HEK293T (cell line): ENCODE data around the gene GLIS2.

Source experiments
- CTCF ChIA-PET: fragments of 350-600 bp; formaldehyde crosslinking; extraction: SDS; loops from one replicate; lab custom pipeline; 2021; ENCODE audit warnings: antibody characterized with exemption, inconsistent platforms; lab: Yijun Ruan, JAX
- POLR2A ChIA-PET: fragments of 350-600 bp; formaldehyde crosslinking; extraction: SDS; loops from one replicate; lab custom pipeline; 2020; ENCODE audit warnings: antibody characterized with exemption, inconsistent platforms; lab: Yijun Ruan, JAX
- DNase-seq: peaks from one replicate; pipeline ENCODE4 v3.0.0; 2012; ENCODE audit warnings: mixed read lengths; ENCODE audit errors: extremely low spot score
- ARNT ChIP-seq: fragments of 450-650 bp; IDR thresholded peaks from 2 replicates; pipeline ENCODE4 v1.6.1; 2017; ENCODE audit warnings: mild to moderate bottlenecking
- BHLHE40 ChIP-seq: fragments of 450-650 bp; IDR thresholded peaks from 2 replicates; pipeline ENCODE4 v1.6.1; 2016; ENCODE audit warnings: mild to moderate bottlenecking, moderate library complexity, borderline replicate concordance
- CTBP1 ChIP-seq: fragments of 450-650 bp; IDR thresholded peaks from 2 replicates; pipeline ENCODE4 v1.6.1; 2016; ENCODE audit warnings: borderline replicate concordance
- ELF4 ChIP-seq: fragments of 450-650 bp; IDR thresholded peaks from 2 replicates; pipeline ENCODE4 v1.6.1; 2017; ENCODE audit warnings: antibody characterized with exemption
- FOXA1 ChIP-seq: fragments of 450-650 bp; IDR thresholded peaks from 2 replicates; pipeline ENCODE4 v1.6.1; 2016; ENCODE audit warnings: mild to moderate bottlenecking
- FOXK2 ChIP-seq: fragments of 450-650 bp; IDR thresholded peaks from 2 replicates; pipeline ENCODE4 v1.6.1; 2016; ENCODE audit warnings: mild to moderate bottlenecking
- FOXM1 ChIP-seq: fragments of 450-650 bp; IDR thresholded peaks from 2 replicates; pipeline ENCODE4 v1.6.1; 2017; ENCODE audit warnings: mild to moderate bottlenecking, borderline replicate concordance
- HDGF ChIP-seq: fragments of 450-650 bp; IDR thresholded peaks from 2 replicates; pipeline ENCODE4 v1.6.1; 2017; ENCODE audit warnings: antibody characterized with exemption, borderline replicate concordance
- L3MBTL2 ChIP-seq: fragments of 450-650 bp; conservative IDR thresholded peaks from 2 replicates; pipeline ENCODE4 v1.6.1; 2016; ENCODE audit warnings: mild to moderate bottlenecking
- LEF1 ChIP-seq: fragments of 450-650 bp; IDR thresholded peaks from 2 replicates; pipeline ENCODE4 v1.6.1; 2017; ENCODE audit warnings: mild to moderate bottlenecking, borderline replicate concordance
- NFRKB ChIP-seq: fragments of 450-650 bp; IDR thresholded peaks from 2 replicates; pipeline ENCODE4 v1.6.1; 2016; ENCODE audit warnings: mild to moderate bottlenecking, moderate library complexity
- SP1 ChIP-seq: fragments of 450-650 bp; IDR thresholded peaks from 2 replicates; pipeline ENCODE4 v1.6.1; 2017
- SUZ12 ChIP-seq: fragments of 450-650 bp; IDR thresholded peaks from 2 replicates; pipeline ENCODE4 v1.6.1; 2016; ENCODE audit warnings: mild to moderate bottlenecking
- TARDBP ChIP-seq: fragments of 450-650 bp; IDR thresholded peaks from 2 replicates; pipeline ENCODE4 v1.6.1; 2016
- ZNF384 ChIP-seq: fragments of 450-650 bp; IDR thresholded peaks from 2 replicates; pipeline ENCODE4 v1.6.1; 2016
- TF ChIP-seq, protein P1 (sequence below): fragments of 450-650 bp; IDR thresholded peaks from 2 replicates; pipeline ENCODE4 v1.6.1; 2016

Gene GLIS2

DNA sequence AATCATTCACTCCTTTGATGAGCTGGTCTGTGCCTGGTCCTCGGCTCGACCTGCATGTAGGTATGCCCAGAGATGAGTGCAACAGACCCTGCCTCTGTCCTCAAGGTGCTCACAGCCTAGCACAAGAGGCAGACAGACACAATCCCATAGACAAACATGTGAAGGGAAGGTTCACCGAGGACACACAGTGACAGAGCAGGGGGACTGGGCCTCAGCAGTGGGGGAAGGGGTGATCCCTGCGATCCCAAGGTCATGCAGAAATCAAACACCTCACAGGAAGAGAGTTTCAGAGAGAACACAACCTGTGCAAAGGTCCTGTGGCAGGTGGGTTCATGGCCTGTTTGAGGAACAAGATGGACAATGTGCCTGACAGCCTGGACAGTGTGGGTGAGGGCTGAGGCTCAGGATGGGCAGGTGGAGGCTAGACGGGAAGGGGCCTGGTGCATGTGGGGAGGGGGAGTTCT, 51.6 kb downstream of the GLIS2 start:
- DNase-seq = no peak
- TF ChIP-seq CTBP1 (no peak), ARNT (no peak), ZNF384 (no peak), BHLHE40 (no peak), SUZ12 (no peak), FOXA1 (no peak), HDGF (no peak), SP1 (no peak), NFRKB (no peak)
- ChIA-PET POLR2A (no interaction called here), CTCF (no interaction called here)

DNA sequence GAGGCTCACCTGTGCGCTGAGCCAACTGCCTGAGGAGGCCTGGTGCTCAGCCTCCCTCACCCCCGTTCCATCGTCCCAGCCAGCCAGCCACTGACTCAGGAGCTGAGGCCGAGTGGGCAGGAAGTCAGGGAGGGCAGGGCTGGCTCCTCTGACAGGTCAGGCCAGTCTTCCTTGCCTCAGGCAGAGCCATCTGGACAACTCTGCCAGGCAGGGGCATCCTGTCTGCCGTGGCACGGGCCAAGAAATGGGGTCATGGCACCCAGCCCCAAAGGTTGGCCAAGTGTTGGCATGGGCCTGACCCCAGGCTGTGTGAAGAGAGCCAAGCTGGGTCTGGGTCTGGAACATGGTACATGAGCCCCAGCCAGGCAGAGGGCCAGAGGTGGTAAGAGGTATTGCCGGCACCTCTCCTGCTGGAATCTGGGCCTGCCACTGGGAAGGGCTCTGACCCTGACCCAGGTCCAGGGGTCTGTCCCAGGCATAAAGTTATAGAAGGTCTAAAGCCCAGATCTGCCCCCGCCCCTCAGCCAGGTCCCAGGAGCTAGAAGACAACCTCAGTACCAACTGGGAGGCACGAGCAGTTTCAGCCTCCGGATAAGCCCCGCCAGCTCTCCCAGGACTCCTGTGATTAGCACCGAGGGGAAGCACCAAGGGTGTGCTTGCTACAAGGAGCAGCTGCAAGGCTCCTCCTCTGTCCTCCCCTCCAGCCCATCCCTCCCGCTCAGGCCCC, 53.3 kb downstream of the GLIS2 start:
- TF ChIP-seq ARNT (no peak), FOXA1 (no peak), SP1 (no peak), ZNF384 (no peak)
- ChIA-PET CTCF (no interaction called here), POLR2A (no interaction called here)
- DNase-seq = no peak

DNA sequence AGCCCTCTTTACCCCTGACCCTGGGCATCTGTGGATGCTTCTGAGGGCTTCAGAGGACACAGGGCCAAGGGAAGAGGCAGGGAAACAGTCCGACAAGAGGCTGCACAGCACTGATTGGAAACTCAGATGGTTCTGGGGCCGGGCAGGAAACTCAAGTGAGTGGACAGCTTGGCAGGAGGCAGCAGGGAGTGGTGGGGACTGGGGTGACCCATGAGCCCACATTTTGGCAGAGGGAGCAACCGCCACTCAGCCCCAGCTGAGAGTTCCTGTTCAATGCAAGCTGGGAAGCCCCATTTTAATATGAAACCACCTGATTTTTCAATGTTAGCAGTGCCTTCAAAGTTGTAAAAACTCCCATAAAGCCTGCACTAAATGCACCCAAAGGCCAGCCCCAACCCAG, 54.3 kb downstream of the GLIS2 start:
- TF ChIP-seq LEF1 (no peak), ARNT (no peak), ZNF384 (no peak), SP1 (no peak), ELF4 (no peak), SUZ12 (no peak), L3MBTL2 (no peak), HDGF (no peak), FOXM1 (no peak), FOXA1 (no peak), FOXK2 (no peak), NFRKB (no peak)
- TF ChIP-seq, protein P1, sequence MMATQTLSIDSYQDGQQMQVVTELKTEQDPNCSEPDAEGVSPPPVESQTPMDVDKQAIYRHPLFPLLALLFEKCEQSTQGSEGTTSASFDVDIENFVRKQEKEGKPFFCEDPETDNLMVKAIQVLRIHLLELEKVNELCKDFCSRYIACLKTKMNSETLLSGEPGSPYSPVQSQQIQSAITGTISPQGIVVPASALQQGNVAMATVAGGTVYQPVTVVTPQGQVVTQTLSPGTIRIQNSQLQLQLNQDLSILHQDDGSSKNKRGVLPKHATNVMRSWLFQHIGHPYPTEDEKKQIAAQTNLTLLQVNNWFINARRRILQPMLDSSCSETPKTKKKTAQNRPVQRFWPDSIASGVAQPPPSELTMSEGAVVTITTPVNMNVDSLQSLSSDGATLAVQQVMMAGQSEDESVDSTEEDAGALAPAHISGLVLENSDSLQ = no peak
- no peak for DNase-seq
- ChIA-PET POLR2A (no interaction called here), CTCF (interaction anchor here (0.6 to 1.3 kb wide), 3 partner anchors 32 to 44 kb away, joined by 3 to 4 read pairs (median 3); no protein-coding TSS in a partner anchor)

DNA sequence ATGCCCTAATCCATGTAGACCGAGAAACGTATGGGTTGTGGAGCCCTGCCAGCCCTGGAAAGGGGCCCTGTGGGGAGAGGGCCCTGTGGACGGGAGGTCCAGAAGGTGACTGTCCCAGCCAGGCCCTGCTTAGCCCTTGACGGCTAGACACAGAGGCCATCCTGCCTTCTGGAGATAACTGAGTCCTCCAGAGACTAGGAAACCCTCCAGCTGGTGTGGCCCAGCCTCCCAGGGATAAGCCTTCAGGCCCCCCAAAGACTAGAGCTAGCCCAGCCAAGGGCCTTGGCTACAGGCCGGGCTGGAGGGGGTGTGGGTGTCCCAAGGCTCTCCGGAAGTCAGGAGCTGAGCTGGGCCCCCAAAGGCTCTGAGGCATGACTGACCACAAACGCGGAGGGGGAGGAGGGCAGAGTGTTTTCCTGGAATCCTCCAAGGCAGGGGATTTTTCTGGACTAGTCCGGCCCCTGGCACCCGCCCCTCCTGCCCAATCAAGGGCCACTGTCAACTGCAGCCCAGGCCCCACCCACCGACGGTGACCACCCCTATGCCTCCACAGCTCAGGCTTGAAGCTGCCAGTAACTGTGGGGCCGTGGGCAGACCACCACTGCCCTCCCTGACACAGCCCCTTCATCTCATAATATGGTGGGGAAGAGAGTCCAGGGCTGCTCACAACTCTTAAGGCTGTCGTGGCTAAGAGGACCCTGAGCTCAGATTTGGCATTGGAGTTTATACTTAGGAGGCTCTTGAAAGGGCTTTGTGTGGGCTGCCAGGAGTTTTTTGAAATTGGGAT, 54.9 kb downstream of the GLIS2 start:
- DNase-seq = no peak
- CTCF ChIA-PET = interaction anchor here (1.2 to 1.3 kb wide), 2 partner anchors 32 to 33 kb away, joined by 3 to 4 read pairs; no protein-coding TSS in a partner anchor
- POLR2A ChIA-PET = no interaction called here
- TF ChIP-seq TARDBP (no peak), BHLHE40 (no peak), SUZ12 (no peak), FOXA1 (no peak), SP1 (no peak)

DNA sequence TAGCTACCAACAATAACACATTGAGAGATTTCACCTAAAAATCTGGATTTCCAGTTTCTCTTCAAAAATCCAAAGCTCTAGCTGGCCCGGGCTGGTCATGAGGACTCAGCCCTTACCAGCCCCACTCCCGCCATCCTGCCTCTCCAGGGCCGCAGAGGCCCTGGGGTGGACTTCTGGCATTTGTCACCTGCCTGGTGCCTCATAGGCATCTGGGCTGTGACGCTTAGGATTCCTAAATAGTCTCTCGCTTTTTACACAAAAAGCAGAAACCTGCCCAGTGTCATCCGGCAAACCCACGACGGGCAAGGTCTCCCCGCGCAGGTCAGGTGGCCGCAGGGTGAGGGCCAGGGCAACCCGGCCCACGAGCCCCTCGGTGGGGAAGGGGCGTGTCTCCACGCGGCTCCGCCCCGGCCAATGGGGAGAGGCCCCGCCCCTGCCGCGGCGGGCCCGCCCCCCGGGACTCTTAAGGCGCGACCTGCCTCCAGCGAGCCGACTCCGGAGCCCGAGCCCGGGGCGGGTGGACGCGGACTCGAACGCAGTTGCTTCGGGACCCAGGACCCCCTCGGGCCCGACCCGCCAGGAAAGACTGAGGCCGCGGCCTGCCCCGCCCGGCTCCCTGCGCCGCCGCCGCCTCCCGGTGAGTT, 55.6 kb downstream of the GLIS2 start, which contains the start of gene VASN:
Gene VASN, plus strand, starts transcription at position 492 of the 644 bp plus-strand sequence. CDS start 9,030 bp downstream, outside the sequence.
- ChIA-PET CTCF (no interaction called here), POLR2A (no interaction called here)
- DNase-seq = peak; percentile 96
- TF ChIP-seq SUZ12 (no peak), L3MBTL2 (no peak), NFRKB (no peak), ELF4 (no peak), BHLHE40 (no peak), HDGF (no peak)

DNA sequence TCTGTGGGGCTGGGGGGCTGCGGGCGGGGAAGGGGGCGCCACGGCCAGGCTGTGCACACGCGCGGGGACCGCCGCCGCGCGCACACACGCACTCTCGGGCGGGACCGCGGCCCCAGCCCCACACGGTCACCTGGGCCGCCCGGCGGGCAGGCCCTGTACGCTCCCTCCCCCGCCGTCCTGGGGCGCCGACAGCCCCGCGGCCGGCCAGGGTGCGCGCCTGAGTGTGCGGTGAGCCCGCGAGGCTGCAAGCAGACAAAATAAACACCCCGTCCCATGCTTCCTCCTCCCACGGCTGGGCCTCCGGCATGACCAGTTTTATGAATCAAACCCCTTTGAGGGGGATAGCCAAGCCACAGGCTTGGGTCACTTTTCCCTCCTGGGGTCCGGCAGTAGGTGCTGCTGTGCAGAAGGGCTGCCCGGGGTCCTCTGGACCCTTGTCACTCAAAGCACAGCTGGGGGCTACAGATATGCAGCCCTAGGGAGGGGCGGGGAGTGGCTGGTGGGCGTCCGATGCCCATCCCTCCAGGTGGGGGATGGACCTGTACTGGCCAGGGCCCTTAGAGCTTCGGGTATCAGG, 56.2 kb downstream of the GLIS2 start:
- TF ChIP-seq CTBP1 (no peak), NFRKB (no peak), HDGF (no peak), ELF4 (no peak), ARNT (no peak), ZNF384 (no peak), TARDBP (no peak), FOXA1 (no peak), SUZ12 (no peak), L3MBTL2 (no peak)
- TF ChIP-seq, protein P1 = no peak
- DNase-seq = peak; percentile 52
- ChIA-PET POLR2A (no interaction called here), CTCF (no interaction called here)
